GM10847 (cell line): Measurements from ENCODE around the gene LTBP2.

ENCODE experiments used
- POLR2A ChIP-seq: IDR thresholded peaks from 2 replicates; pipeline ENCODE4 v1.6.1; 2011; ENCODE audit not compliant: insufficient read length; ENCODE audit errors: extremely low read depth

The LTBP2 gene

DNA sequence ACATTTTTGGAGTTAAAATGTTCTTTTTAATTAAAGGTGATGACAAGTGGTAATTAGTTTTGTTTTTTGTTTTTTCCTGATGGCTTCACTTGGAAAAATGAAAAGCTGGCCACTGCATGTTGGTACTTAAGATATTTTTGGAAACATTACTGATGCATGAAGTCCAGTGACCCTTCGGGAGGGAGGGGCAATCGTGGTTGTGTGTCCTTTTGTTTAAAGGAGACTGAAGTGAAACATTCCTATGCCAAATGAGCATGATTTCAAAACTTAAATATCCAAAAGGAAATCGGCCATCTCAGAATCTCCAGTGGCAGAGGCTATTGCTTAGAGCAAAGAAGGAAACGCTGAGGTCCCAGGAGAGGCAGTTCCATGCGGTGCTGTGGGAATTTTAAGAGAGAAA, 20.1 kb downstream of the LTBP2 start:
- no peak for TF ChIP-seq POLR2A

DNA sequence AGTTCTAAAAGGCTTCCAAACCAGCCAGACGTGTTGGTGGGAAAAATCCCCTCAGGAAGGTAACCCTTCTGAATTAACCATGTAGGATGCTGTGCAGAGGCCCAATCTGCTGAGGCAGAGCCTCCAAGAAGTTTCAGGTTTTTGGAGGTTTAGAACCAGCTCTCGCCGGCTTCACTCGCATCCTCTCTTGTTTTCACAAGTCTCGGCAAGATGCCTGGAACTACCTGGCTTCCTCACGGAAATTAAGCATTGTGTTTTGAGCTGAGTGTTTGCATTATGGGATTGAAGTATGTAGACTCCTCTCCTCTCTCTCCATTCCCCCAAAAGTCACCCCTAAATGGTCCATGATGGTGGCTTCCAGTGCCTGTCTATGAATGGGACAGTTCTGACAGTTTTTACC, 20.6 kb downstream of the LTBP2 start:
- TF ChIP-seq POLR2A = no peak

GRCh38 chr14:74589291-74589879, 22.7 kb downstream of the LTBP2 start:
- no peak for TF ChIP-seq POLR2A

- TF ChIP-seq POLR2A = no peak
Measured at GRCh38 chr14:74587363-74587707, 24.7 kb downstream of the LTBP2 start.

DNA sequence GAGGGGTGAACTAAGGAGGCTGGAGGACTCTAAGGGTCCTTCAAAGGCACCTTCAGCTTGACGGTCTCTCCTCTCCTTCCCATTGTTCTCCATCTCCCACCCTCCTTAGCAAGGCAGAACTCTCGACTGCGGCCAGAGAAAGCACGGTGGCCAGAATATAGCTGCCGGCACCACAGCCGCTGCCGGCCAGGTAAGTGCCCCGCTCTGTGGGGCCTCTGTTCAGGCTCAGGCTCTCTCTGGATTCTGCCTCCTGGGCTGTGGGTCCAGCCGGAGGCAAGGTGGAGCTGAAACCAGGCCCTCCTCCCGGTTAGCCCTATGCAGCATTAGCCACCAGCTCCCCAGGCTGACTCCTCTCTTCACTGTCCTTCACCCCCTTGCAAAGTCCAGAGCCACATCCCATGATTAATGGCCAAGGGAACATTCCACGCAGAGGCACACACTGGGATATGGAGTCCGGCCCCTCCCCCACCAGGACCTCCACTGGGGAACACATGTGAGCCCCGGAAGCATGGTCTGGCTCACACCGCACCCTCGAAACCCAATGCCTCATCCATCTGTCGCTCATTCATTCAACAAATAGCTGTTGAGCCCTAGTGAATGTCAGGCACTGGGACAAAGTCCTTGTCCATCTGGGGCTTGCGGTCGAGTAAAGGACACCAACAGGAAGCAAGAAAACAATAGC, 25.2 kb downstream of the LTBP2 start:
- TF ChIP-seq POLR2A = no peak

DNA sequence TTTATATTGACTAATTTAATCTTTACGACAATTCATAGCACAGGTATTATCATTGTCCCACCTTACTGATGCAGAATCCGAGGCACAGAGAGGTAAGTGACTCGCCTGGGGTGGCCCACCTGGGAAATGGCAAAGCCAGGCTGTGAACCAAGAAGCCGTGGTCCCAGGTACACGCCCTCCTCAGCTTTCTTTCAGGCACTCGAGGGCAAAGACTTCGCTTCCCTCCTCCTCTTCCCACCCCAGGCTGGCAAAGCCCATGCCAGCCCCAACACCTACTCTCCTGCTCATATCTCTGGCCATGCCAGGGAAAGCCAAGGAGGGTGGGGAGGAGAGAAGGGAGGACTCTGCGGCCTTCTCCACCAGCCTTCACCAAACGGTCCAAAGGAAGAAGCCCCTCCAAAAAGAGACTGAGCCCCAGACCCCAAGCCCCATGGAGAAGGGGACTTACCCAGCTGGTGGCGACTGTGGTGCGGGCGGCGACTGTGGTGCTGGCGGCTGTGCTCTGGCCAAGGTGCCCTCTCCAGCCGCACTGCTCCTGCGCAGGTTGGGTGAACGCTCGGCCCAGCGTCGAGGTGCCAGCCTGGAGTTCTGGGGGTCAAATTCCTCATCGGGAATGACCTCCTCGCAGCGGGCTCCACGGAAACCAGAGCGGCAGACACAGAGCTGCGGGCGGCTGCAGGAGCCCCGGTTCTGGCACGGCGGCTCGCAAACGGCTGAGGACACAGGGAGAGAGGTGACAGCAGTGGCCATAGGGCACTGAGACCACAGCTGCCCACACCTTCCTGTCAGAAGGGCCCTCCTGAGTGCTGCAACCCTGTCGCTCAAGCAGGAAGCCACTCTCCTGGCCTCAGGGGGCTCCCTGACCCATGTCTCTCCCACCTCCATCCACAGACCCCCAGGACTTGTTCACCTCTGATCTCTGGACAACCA, 26.4 kb downstream of the LTBP2 start:
- TF ChIP-seq POLR2A = no peak

DNA sequence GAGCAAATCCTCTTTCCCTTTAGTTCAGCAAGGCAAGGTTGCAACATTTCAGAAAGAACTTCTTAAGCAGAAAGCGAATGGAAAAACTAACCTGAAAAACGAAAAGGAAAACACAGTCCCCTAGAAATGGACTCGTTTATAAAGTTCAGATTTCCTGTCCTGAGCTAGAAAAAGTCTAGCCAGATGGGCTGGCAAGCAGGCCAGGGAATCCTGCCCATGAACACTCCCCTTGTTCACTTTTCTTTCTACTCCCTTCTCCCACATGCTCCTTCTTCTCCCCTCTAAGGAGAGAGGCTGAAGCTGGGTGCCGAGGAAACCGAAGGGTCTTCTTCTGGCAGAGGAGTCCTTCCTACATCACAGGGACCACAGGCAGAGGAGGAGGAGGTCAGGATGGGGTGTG, 27.1 kb downstream of the LTBP2 start:
- no peak for TF ChIP-seq POLR2A

DNA sequence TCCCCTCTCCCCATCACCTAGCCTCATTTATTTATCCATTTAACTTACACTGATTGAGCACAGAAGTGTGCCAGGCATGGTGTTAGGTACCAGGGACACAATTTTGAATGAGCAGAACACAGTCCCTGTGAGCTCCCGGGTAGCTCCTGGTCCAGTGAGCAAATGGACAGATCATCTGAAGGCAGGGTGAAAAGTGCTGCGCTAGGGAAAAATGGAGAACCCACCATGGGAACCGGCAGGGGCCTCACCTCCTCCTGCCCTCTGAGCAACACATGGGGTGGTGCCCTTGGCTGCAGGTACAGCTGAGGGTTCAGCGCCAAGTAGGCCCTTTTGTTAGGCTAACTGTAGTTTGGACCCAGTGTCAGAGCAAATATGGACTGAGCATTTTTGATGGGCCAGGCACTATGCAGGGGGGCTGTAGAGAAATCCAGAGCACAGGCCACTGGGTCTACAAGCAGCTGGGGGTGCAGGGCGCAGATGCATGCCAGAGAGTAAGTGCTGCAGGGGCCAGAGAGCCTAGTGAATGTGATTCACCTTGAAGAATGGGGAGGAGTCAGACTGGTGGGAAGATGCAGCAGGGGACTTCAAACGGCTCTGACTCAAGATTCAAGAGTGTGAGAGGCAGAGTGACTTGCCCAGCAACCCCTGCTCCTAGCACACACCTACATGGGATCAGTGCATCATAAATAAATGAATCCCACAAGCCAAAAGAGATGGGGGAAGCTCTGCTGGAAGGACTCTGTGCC, 28.2 kb downstream of the LTBP2 start:
- no peak for TF ChIP-seq POLR2A

DNA sequence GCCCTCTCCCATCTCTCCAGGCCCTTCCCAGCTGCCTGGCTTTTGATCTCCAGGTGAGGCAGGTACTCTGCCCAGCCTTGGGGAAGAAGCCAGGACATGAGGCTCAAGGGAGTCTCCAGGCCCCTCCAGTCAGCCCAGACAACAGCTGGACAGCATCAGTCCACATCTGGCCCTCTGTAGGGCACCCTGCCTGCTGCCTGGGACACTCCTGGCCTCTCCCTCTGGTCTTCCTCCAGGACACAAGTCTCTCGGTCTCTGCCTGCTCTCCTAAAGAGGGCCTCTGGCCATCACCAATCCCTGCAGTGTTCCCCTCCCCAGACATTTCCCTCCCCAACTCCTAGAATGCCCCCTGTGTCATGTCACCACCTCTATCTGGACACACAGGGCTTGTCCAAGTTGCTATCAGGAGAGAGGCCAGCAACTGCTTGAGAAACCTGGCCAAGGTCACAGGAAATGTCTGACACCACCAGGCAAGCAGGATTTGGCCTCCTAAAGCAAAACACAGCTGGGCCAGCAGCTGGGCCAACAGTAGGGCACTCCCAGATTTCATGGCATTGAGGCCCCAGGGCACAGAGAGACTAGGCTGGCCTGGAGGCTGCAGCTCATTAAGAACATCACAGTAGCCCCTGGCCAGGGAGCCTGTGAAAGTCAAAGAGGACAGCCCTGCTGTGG, 29.0 kb downstream of the LTBP2 start:
- TF ChIP-seq POLR2A = no peak

- TF ChIP-seq POLR2A = no peak
Measured at GRCh38 chr14:74580275-74580672, 31.8 kb downstream of the LTBP2 start.

- no peak for TF ChIP-seq POLR2A
Measured at GRCh38 chr14:74579447-74580274, 32.4 kb downstream of the LTBP2 start.

DNA sequence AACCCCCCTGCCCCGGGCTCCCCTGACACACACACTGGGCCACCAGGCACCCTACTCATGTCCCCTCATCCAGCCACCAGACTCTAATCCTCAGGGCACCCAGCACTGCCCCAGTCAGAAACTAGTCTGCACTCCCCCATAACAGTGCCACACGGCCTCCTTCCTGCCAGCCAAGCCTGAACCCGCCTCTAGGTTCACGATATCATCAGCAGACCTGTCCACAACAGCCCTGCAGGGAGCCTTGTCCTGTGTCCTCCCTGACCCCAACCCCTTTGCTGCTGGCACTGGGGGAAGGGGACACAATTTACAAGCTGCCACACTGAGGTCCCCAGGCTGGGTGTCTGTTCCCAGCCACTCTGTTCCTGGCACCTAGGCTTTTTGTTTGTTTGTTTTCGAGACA, 33.6 kb downstream of the LTBP2 start:
- TF ChIP-seq POLR2A = no peak

- TF ChIP-seq POLR2A = no peak
Measured at GRCh38 chr14:74577948-74578275, 34.1 kb downstream of the LTBP2 start.

- TF ChIP-seq POLR2A = no peak
Measured at GRCh38 chr14:74577247-74577947, 34.6 kb downstream of the LTBP2 start.
